GM10266 (cell line): Measurements from ENCODE around the gene MAS1.
"Not testable (repeated sequence)": the region's sequence is repeated elsewhere in the genome, so short reads cannot be mapped to it uniquely, and the experiment has no call there.

Source experiments
- DNase-seq: peaks from one replicate; pipeline ENCODE4 v3.0.0; 2012; ENCODE audit errors: extremely low spot score
- CTCF ChIP-seq: IDR thresholded peaks from 2 replicates; pipeline ENCODE4 v1.5.1; 2012; ENCODE audit warnings: mild to moderate bottlenecking, low read depth; ENCODE audit not compliant: control insufficient read depth, insufficient read depth; ENCODE audit errors: missing control alignments

The MAS1 gene

GRCh38 chr6:159890792-159891191, at the start of gene MAS1:
Gene MAS1 (plus strand): TSS chr6:159890988. CDS start chr6:159906956, 15,968 bp downstream.
- TF ChIP-seq CTCF: no peak
- DNase-seq: no peak

- no peak for TF ChIP-seq CTCF
- DNase-seq: no peak
These were observed 48.8 kb upstream of the MAS1 start for GRCh38 chr6:159842035-159842434.

GRCh38 chr6:159844737-159845645, 45.8 kb upstream of the MAS1 start:
- no peak for TF ChIP-seq CTCF
- no peak for DNase-seq

GRCh38 chr6:159848552-159848951, 42.2 kb upstream of the MAS1 start:
- not testable (repeated sequence) for DNase-seq

- DNase-seq: not testable (repeated sequence)
These were observed 40.9 kb upstream of the MAS1 start for GRCh38 chr6:159849851-159850250.

- DNase-seq: no peak
- TF ChIP-seq CTCF: peak; percentile 12
These were observed 37.9 kb upstream of the MAS1 start for GRCh38 chr6:159852877-159853276.

GRCh38 chr6:159853754-159854153, 37.0 kb upstream of the MAS1 start:
- no peak for DNase-seq
- TF ChIP-seq CTCF: no peak

GRCh38 chr6:159854959-159855358, 35.8 kb upstream of the MAS1 start:
- DNase-seq: no peak
- TF ChIP-seq CTCF: no peak
